GM21825 (cell line): ENCODE data around the gene NFIL3.
"Not testable (repeated sequence)": the region's sequence is repeated elsewhere in the genome, so short reads cannot be mapped to it uniquely, and the experiment has no call there.

ENCODE experiments used
- ATAC-seq: cut with Tn5 transposase; IDR thresholded peaks from one replicate; pipeline ENCODE4 v1.9.1; 2021; ENCODE audit warnings: mild to moderate bottlenecking, moderate library complexity; ENCODE audit not compliant: unreplicated experiment

The NFIL3 gene

DNA sequence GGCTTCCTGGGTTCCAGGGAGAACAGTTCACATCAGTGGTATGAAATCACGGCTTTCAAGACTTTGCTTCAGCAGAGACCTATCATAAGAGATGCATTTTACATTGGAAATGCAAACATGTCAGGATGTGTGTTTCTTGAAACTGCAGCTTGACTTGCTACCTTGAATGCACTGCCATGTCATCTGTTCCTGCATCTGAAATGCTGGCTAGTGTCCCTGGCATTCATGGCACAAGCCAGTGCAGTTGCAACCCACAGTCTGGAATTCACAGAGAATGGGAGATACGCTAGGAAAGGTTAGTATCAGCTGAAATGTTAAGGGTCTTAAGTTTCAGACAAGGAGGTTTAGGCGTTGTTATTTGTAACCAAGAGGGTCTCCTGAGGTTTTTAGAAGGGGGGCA lies 24.7 kb downstream of the NFIL3 start:
- no peak for ATAC-seq

DNA sequence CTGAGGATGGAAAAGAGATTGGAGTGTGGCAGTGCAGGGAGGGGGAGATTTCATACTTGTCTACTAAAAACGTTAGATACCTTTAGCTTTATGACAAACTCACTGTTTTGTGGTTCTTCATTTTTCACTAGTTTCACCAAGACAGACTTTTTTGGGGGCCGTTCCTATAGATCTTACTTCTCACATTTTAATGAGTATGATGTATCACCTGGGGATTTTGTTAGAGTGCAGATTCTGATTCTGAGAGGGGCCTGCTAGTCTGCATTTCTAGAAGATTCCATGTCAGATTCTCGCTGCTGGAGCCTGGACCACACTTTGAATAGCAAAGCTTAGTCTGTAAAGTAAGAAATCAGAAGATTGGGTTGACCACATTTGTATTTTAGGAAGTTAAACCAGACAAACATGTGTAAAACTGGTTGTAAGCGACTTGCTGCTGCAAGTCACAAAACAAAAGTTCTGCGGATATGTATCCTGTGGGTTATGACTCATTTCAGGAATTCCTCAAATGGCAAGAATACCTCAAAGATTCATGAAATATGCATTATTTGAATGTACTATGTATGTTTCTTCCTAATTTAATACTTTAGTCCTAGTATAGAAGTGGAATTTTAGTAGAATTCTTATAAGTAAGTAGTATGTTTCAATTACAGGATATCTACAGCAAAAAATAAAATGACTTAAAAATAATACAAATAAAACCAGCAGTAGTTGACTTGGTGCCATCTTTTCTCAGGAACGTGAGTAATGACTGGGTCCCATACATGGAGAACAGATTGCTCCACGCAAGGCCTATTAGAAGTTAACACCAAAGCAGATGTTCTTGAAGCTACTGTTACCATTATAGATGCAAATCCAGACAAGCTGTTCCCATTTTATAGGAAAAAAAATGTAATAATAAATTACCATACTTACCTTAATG lies 27.8 kb downstream of the NFIL3 start:
- ATAC-seq: peak; percentile 80

DNA sequence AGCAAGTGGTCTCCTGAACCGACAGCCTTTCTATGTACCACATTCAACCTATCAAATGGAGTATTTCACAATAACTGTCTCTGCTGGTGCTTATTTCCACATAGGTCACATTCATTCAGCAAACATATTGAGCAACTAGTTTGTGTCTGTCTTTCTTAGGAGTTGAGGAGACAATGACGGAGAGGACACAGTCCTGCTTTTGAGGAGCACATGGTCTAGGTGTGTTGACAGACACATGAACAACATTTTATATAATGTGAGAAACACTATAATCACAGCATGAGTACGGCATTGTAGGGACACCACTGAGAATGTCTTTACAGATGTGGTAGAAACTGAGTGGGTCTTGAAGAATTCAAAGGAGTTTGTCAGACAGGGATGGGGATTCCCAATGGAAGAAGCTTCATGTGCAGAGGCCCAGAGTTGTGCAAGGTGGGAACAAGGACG lies 28.5 kb downstream of the NFIL3 start:
- ATAC-seq: no peak

DNA sequence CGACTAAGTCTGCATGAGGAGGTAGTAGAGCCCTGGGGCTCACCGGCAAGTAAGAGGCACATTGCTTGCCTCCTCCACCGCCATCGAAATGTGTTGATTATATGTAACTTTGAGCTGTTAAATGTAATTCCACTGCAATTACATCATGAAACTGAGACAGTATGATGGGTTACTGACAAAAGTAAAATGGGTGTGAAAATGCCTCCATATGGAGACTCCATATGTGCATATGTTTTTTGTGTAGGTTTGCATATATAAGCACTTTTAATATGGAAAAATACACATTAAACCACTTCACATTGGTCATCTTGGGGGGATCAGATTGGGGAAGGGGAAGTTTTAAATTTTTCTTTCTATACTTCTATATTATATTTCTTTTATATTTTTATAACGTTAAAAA lies 29.8 kb downstream of the NFIL3 start:
- ATAC-seq: no peak

DNA sequence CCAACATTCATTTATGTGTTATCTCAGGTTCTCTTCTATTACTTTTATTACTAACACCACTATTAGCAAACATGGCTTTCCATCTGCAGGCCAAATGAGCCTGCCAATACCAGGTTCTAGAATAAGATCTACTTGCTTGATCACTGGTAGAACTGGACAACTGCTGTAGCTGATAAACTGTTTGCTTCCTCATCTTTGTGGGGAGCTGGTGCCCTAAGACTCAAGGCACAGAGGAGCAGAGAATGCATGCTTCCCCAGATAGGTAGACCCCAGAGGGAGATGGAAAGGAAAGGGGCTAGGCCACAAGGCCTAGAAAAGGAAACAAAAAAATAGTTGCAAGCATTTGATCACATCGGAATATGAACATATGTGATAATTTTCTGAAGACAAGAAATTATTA lies 31.2 kb downstream of the NFIL3 start:
- ATAC-seq: no peak

DNA sequence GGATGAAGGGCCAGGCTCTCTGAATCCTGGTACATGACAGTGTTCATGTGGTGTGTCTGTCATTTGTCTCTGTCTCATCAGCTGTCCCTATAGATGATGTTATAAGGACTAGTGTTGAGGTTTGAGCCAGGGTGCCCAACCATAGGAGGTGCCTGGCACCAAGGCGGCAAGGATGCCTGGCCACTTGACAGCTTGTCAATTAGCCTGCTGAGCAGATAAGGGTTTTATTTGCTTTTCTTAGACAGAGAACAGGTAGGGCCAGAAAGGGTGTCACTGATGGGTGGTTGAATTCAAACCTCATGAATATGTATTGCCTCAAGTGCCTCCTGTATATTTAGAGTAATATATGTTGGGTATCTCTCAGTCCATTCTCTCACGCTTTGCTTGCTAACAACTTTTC lies 31.8 kb downstream of the NFIL3 start:
- no peak for ATAC-seq

DNA sequence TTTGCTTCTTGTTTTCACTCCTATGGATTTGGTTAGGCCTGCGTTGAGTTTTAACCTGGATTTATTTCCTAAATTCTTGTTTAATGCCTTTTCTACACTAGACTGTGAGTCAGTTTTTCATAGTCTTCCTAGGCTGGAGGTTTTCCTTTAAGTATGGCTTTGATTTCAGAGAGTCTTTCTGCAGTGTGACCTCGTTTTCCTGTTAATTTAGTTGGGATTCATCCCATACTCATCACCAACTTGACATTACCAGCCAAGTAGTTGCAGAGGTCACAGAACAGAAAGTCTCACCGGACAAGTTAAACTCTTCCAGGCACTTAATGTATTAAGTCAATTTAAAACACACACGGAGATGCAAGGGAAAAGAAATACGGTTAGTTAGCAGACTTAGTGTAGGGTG lies 32.2 kb downstream of the NFIL3 start:
- ATAC-seq: no peak

DNA sequence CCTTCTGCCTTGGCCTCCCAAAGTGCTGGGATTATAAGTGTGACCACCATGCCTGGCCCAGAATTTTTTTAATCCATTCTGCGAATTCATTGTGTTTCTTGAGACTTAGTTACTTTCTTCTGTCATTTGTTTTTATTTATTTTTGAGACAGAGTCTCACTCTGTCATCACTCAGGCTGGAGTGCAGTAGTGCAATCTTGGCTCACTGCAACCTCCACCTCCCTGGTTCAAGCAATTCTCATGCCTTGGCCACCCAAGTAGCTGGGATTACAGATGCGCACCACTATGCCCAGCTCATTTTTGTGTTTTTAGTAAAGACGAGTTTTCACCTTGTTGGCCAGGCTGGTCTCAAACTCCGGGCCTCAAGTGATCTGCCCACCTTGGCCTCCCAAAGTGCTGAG lies 33.9 kb downstream of the NFIL3 start:
- not testable (repeated sequence) for ATAC-seq

DNA sequence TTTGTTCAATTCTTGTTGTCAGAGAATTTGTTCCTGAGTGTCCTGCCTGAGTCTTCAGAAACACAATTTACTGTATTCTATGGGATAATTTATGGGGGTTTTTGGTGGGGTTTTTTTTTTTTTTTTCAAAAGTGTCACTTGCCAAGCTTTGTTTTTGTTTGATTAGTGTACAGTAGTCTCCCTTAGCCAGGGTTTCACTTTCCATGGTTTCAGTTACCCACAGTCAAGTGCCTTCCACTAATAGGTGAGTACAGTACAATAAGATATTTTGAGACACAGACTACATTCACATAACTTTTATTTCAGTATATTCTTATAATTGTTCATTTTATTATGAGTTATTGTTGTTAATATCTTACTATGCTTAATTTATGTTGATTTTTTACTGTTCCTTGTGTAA lies 36.9 kb downstream of the NFIL3 start:
- ATAC-seq: no peak

DNA sequence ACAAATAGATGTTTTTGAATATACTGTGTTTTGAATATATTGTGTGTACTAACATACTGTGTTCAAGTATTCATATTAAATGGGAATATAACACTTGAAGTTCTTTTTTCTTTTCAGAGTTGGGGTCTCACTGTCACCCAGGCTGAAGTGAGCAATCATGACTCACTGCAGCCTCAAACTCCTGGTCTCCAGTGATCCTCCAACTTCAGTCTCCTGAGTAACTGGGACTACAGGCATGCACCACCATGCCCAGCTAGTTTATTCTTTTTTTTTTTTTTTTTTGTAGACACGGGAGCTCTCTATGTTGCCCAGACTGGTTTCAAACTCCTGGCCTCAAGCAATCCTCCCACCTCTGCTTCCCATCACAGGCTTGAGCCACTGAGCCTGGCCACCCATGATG lies 38.7 kb downstream of the NFIL3 start:
- no peak for ATAC-seq

DNA sequence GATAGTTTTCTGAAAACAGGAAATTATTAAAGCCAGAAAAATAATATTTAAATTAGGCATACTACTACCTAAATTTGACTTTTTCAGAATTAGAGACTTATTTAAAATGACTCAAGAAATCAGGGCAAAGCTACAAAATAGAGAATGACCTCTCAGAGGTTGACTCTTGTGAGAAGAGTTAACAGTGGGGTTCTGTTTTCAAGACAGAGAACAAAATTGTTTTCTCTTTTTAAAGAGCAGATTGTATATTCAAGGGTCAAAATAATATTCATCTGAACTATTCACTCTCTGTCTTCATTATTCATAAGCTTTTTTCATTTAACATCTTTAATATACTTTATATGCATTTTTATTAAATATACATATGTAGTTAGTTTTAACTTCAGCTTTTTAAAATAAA lies 40.1 kb downstream of the NFIL3 start:
- ATAC-seq: no peak

DNA sequence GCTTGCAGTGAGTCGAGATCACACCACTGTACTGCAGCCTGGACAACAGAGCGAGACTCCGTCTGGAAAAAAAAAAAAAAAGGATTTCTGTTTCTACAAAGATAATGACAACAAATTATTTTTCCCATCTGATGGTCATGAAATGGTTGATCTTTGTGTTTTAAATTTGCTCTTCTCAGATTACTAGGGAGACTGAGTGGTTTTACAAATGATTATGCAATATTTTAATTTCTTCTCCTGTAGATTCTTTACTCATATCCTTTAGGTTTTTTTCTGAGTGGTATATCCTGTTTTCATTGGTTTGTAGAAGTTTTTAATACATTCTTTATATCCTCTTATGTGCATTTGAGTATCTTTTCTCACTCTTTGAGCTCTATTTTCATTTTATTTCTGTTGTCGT lies 41.3 kb downstream of the NFIL3 start:
- no peak for ATAC-seq

DNA sequence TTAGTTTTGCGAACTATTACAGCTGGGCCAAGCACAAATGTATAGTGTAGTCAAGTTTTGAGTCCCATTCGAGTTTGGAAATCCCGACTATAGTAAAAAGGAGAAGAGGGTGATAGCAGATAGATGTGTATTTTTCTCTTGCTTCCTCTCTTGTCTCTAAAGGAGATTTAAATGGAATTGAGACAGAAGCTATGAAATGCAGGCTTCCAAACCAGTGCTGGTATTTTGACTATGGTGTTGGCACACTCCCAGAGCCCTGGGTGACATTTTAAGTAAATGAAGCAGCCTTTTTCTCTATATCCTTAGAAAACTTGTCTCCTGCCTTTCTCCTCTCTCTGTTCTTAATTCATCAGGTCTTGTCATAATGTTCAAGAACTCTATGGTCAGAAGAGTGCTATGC lies 44.2 kb downstream of the NFIL3 start:
- no peak for ATAC-seq

DNA sequence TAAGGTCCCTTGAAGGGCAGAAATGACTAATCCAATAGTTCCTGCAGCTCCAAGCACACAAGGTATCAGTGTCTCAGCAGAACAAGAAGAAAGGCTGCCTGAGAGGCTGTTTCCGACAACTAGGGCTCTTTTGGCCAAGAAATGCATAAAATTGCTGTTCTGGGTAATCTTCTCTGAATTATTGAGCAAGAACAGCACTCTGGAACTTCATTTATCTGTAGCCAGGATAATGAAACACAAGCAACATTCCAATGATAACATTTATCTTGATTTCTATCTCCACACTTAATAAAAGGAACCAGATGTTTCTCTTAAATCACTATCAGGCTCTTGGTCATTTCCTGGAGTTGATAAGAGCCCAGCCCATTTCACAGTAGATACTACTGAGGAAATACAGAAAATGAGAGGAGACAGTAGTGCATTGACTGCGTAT lies 44.9 kb downstream of the NFIL3 start:
- ATAC-seq: no peak

DNA sequence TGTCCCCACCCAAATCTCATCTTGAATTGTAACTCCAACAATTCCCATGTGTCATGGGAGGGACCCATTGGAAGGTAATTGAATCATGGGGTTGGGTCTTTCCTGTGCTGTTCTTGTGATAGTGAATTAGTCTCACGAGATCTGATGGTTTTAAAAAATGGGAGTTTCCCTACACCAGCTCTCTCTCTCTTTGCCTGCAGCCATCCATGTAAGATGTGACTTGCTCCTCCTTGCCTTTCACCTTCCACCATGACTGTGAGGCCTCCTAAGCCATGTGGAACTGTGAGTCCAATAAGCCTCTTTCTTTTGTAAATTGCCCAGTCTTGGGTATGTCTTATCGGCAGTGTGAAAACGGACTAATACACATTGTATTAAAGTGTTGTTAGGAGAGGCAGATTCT lies 45.6 kb downstream of the NFIL3 start:
- ATAC-seq: not testable (repeated sequence)

DNA sequence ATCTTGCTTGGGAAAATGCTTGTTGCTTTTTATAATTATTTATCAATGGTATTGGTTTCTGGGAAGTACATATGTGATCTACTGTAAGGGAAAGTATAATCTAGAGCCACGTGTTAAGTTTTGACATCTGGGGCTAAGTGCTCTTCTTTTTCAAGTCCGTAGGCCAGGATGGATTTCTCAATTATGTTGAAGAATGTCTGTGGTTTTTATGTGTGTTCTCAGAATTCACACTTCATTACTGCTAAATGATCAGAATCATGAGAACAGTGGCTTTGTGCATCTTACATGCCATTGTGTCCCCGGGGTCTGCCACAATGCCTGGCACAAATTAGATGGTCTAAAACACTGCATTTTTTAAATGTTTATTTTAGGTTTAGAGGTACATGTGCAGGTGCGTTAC lies 47.4 kb downstream of the NFIL3 start:
- ATAC-seq: no peak

DNA sequence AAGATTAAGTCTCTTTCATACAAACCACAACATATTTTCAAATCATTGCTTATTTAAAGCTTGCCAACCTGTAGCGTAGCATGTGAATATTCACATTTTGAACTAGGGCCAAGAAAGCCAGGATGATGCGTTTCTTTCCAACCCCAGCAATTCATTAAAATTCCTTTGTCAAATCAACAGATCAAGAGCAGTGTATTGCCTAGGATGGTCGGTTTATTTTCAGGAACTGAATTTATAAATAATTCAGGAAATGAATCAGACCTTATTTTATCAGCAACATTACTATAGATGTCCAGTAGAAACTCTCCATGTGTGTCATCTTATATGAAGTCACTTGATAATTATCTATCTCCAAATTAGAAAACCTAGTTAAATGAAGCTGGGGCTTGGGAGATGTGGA lies 48.7 kb downstream of the NFIL3 start:
- ATAC-seq: no peak

DNA sequence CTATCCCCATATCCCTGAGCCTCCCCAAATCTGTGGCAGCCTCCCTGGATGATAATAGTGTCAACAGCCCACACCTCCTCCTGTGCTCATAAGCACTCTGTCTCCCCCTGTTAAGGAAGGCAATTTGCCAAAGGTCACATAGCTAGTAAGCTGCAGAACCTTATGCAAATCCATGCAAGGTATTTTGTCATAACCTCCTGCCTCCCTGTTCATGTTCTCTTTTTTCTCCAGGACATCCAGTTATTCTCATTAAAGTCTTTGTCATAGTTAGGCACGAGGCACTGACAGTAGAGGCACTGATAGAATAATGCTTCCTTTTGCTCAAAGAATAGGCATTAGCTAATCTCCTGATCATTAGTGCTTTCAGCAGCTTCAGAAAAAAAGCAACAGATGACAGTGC lies 51.7 kb downstream of the NFIL3 start:
- no peak for ATAC-seq

DNA sequence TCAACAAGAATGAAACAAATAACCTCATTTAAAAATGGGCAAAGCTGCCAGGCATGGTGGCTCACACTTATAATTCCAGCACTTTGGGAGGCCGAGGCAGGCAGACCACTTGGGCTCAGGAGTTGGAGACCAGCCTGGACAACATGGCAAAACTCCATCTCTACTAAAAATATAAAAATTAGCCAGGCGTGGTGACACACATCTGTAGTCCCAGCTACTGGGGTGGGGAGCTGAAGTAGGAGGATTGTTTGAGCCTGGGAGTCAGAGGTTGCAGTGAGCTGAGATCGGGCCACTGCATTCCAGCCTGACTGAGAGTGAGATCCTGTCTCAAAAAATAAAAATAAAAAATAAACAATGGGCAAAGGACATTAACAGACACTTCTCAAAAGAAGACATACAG lies 53.6 kb downstream of the NFIL3 start:
- ATAC-seq: not testable (repeated sequence)

DNA sequence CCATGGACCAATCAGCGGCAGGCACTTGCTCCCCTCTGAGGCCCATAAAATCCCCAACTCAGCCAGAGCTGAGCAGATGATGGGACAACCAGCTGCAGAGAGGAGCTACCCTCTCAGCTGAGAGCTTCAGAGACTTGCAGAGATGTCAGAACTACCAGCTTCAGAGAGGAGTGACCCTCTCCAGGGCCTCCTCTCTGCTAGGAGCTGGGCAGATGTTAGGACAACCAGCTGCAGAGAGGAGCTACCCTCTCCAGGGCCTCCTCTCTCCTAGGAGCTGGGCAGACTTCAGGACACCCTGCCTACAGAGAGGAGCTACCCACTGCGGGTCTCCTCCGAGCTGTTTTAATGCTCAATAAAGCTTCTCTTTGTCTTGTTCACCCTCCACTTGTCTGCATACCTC lies 58.9 kb downstream of the NFIL3 start:
- ATAC-seq: no peak

DNA sequence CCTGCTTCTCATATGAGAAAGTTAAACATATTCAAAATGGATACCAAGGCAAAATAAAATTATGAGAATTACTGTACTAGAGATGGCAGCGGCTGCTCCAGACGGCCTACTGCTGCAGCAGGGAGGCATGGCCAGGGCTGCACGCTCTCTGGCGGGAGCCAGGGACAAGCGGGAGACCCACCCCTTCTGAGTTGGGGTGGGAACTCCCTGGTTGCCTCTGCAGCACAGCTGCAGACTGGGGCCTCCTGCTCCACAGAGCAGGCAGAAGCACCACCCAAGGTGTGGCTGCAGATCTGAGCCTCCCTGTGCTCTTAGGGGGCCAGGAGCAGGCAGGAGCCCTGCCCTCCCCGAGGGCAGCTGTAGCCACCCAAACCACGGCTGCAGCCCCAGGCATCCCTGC lies 59.6 kb downstream of the NFIL3 start:
- ATAC-seq: no peak

DNA sequence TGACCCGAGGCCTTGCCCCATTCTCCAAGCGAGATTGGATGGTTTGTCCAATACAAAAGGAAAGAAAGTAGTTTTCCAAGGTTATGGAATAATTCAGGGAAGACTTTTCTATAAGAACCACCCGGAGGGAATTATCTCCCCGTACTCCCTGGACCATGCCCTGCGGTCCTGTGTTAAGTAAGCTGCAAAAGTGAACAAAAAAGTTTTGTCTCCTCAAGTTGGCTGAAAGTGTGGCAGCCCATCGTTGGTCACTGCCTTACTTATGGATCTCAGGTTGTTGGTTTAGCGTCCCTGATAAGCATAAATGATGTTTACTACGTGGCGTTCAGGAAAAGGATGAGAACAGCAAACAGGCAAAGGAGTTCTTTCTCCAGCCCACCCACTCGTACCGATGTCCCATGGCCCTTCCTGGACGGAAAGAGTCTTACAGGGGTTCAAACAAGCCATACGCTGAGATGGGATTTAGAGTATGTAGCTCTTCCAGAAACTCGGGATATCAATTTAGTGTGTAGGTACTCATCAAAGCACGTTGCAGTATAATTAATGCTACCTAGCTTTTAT lies 61.5 kb downstream of the NFIL3 start:
- no peak for ATAC-seq
